DOHH2 (cell line): ENCODE results near the gene PMEL.
"Not testable (repeated sequence)": the region's sequence is repeated elsewhere in the genome, so short reads cannot be mapped to it uniquely, and the experiment has no call there.

Experiments used
- H3F3A ChIP-seq: fragments of 200-600 bp; sonication (generic), shearing (Covaris generic); 2 replicates; pipeline ENCODE4 v1.6.0; 2016; ENCODE audit warnings: antibody characterized with exemption, mild to moderate bottlenecking; ENCODE audit not compliant: control insufficient read depth, insufficient read depth
- H3K27ac ChIP-seq: fragments of 200-600 bp; sonication (generic); 2 replicates; pipeline ENCODE4 v1.5.1; 2014; ENCODE audit warnings: low read depth, mild to moderate bottlenecking, low read length, moderate library complexity
- H3K27me3 ChIP-seq: fragments of 200-600 bp; sonication (generic); 2 replicates; pipeline ENCODE4 v1.6.1; 2014; ENCODE audit warnings: mild to moderate bottlenecking, low read length, mixed read lengths; ENCODE audit not compliant: control insufficient read depth
- H3K36me3 ChIP-seq: fragments of 200-600 bp; sonication (generic); 2 replicates; pipeline ENCODE4 v1.6.1; 2014; ENCODE audit warnings: mild to moderate bottlenecking, low read length, moderate library complexity, mixed read lengths; ENCODE audit not compliant: control insufficient read depth
- H3K4me1 ChIP-seq: fragments of 200-600 bp; sonication (generic); 2 replicates; pipeline ENCODE4 v1.6.1; 2014; ENCODE audit warnings: mild to moderate bottlenecking, low read length, mixed read lengths; ENCODE audit not compliant: control insufficient read depth
- H3K4me2 ChIP-seq: fragments of 200-600 bp; sonication (generic); 2 replicates; pipeline ENCODE4 v1.6.0; 2014; ENCODE audit warnings: mild to moderate bottlenecking, low read length, moderate library complexity
- H3K4me3 ChIP-seq: fragments of 200-600 bp; sonication (generic); 2 replicates; pipeline ENCODE4 v1.5.1; 2014; ENCODE audit warnings: mild to moderate bottlenecking, low read length, mixed read lengths
- H3K79me2 ChIP-seq: fragments of 200-600 bp; sonication (generic); 2 replicates; pipeline ENCODE4 v1.6.1; 2014; ENCODE audit warnings: mild to moderate bottlenecking, low read length, mixed read lengths; ENCODE audit not compliant: control insufficient read depth
- H3K9me2 ChIP-seq: fragments of 200-600 bp; sonication (generic); replicated peaks from 2 replicates; pipeline ENCODE4 v1.6.1; 2014; ENCODE audit warnings: mild to moderate bottlenecking, low read length, mixed read lengths; ENCODE audit not compliant: control insufficient read depth
- H3K9me3 ChIP-seq: fragments of 200-600 bp; sonication (generic); 2 replicates; pipeline ENCODE4 v1.6.1; 2014; ENCODE audit warnings: antibody characterized with exemption, low read length, mixed read lengths; ENCODE audit not compliant: control insufficient read depth, insufficient read depth
- H4K20me1 ChIP-seq: fragments of 200-600 bp; sonication (generic); 2 replicates; pipeline ENCODE4 v1.6.0; 2014; ENCODE audit warnings: low read depth, mild to moderate bottlenecking, antibody characterized with exemption, low read length, moderate library complexity; ENCODE audit not compliant: control insufficient read depth, insufficient read depth
- CTCF ChIP-seq: fragments of 200-600 bp; sonication (generic); IDR thresholded peaks from one replicate; pipeline ENCODE4 v1.5.1; 2014; ENCODE audit warnings: antibody characterized with exemption, mild to moderate bottlenecking, low read depth, low read length; ENCODE audit not compliant: poor library complexity, severe bottlenecking
- EZH2phosphoT487 ChIP-seq: fragments of 200-600 bp; sonication (generic); IDR thresholded peaks from 2 replicates; pipeline ENCODE4 v1.6.1; 2017; ENCODE audit warnings: borderline replicate concordance, mild to moderate bottlenecking, antibody characterized with exemption, low read length, moderate library complexity, mixed read lengths

PMEL gene

GRCh38 chr12:56001487-56002100 lies 35.8 kb upstream of the PMEL start:
- H3F3A ChIP-seq: peaks cover 5% of the 10 kb centered on the region; the same call in 1 of the 2 replicates
- no peak overlapping the region for H3K4me3 ChIP-seq
- no peak overlapping the region for H3K4me2 ChIP-seq
- H3K27me3 ChIP-seq: peaks cover 13% of the 10 kb centered on the region
- no peaks in the 10 kb centered on the region for H4K20me1 ChIP-seq
- H3K79me2 ChIP-seq: no peaks in the 10 kb centered on the region
- H3K9me3 ChIP-seq: no peaks in the 10 kb centered on the region
- no peak for TF ChIP-seq CTCF
- no peak for TF ChIP-seq EZH2phosphoT487
- H3K36me3 ChIP-seq: no peaks in the 10 kb centered on the region
- H3K4me1 ChIP-seq: peaks cover 7% of the 10 kb centered on the region
- no peaks in the 10 kb centered on the region for H3K9me2 ChIP-seq
- H3K27ac ChIP-seq: no peak overlapping the region

GRCh38 chr12:55999999-56000540 lies 34.2 kb upstream of the PMEL start:
- H3K9me2 ChIP-seq, H4K20me1 ChIP-seq, H3K9me3 ChIP-seq, H3K27ac ChIP-seq, H3K79me2 ChIP-seq, H3K4me3 ChIP-seq, H3K4me1 ChIP-seq, H3F3A ChIP-seq, H3K4me2 ChIP-seq, H3K36me3 ChIP-seq: not testable (repeated sequence)
- H3K27me3 ChIP-seq: peaks cover 13% of the 10 kb centered on the region

- H3K4me1 ChIP-seq, H4K20me1 ChIP-seq, H3K27ac ChIP-seq, H3K4me3 ChIP-seq, H3K9me2 ChIP-seq, H3K9me3 ChIP-seq, H3K36me3 ChIP-seq, H3K4me2 ChIP-seq, H3K79me2 ChIP-seq, H3F3A ChIP-seq: not testable (repeated sequence)
- peaks cover 13% of the 10 kb centered on the region for H3K27me3 ChIP-seq
These were observed 33.7 kb upstream of the PMEL start for GRCh38 chr12:55999522-55999921.

- Histone ChIP-seq H3K27ac (no peak overlapping the region), H3K4me3 (no peak overlapping the region), H3K4me2 (no peak overlapping the region)
These were observed 31.7 kb upstream of the PMEL start for GRCh38 chr12:55997535-55997859.

More at GRCh38 chr12:55997535-55997859, 31.7 kb upstream of the PMEL start:
- no peaks in the 10 kb centered on the region for H3K9me2 ChIP-seq
- H3K79me2 ChIP-seq: no peaks in the 10 kb centered on the region
- H3F3A ChIP-seq: peaks cover 7% of the 10 kb centered on the region
- no peaks in the 10 kb centered on the region for H3K9me3 ChIP-seq
- TF ChIP-seq EZH2phosphoT487 (no peak), CTCF (no peak)
- peaks cover 14% of the 10 kb centered on the region for H3K36me3 ChIP-seq
- H3K4me1 ChIP-seq: peaks cover 9% of the 10 kb centered on the region
- H3K27me3 ChIP-seq: peaks cover 13% of the 10 kb centered on the region
- H4K20me1 ChIP-seq: no peaks in the 10 kb centered on the region
